Neuronal stem cell (in vitro differentiated cells): Measurements from ENCODE around the gene CEP55.

Source experiments
- DNase-seq: peaks from one replicate; pipeline ENCODE4 v3.0.0-alpha.2; 2013; ENCODE audit warnings: low spot score
- H2AFZ ChIP-seq: one replicate; pipeline ENCODE4 v1.6.1; 2013; ENCODE audit warnings: mild to moderate bottlenecking, low read length, inconsistent platforms
- H2AK5ac ChIP-seq: 2 replicates; pipeline ENCODE4 v1.6.1; 2013; ENCODE audit warnings: low read depth, mild to moderate bottlenecking, inconsistent platforms, low read length, moderate library complexity, mixed read lengths
- H2BK120ac ChIP-seq: 2 replicates; pipeline ENCODE4 v1.6.1; 2013; ENCODE audit warnings: low read depth, mild to moderate bottlenecking, inconsistent platforms, low read length, moderate library complexity, mixed read lengths
- H2BK12ac ChIP-seq: one replicate; pipeline ENCODE4 v1.6.1; 2013; ENCODE audit warnings: low read length, inconsistent platforms
- H2BK15ac ChIP-seq: 2 replicates; pipeline ENCODE4 v1.6.1; 2013; ENCODE audit warnings: mild to moderate bottlenecking, low read length, inconsistent platforms, mixed read lengths
- H2BK5ac ChIP-seq: one replicate; pipeline ENCODE4 v1.6.1; 2013; ENCODE audit warnings: inconsistent platforms, mild to moderate bottlenecking, low read length, moderate library complexity
- H3K14ac ChIP-seq: one replicate; pipeline ENCODE4 v1.6.1; 2013; ENCODE audit warnings: low read length, inconsistent platforms
- H3K18ac ChIP-seq: 2 replicates; pipeline ENCODE4 v1.6.1; 2013; ENCODE audit warnings: low read length, inconsistent platforms
- H3K23ac ChIP-seq: 2 replicates; pipeline ENCODE4 v1.6.1; 2013; ENCODE audit warnings: low read depth, mild to moderate bottlenecking, mixed read lengths, low read length, inconsistent platforms; ENCODE audit not compliant: poor library complexity
- H3K27ac ChIP-seq: replicated peaks from 3 replicates; pipeline ENCODE4 v1.5.1; 2013; ENCODE audit warnings: low read length, inconsistent platforms
- H3K27me3 ChIP-seq, 3 experiments: 2 replicates each; pipeline ENCODE4 v1.6.1; 2013; ENCODE audit warnings: low read length in 3 of 3, mild to moderate bottlenecking in 2 of 3, inconsistent platforms in 1 of 3, low read depth in 1 of 3, mixed read lengths in 1 of 3, moderate library complexity in 1 of 3; ENCODE audit not compliant: control insufficient read depth in 3 of 3, insufficient read depth in 3 of 3
- H3K36me3 ChIP-seq, 2 donors: replicated peaks in 1 of 2; 2 replicates each; pipeline ENCODE4 v1.6.1; 2013; ENCODE audit warnings: low read length in 2 of 2; ENCODE audit not compliant: control insufficient read depth in 2 of 2, insufficient read depth in 2 of 2
- H3K4ac ChIP-seq: 2 replicates; pipeline ENCODE4 v1.6.1; 2013; ENCODE audit warnings: inconsistent platforms, mild to moderate bottlenecking, low read length, moderate library complexity
- H3K4me1 ChIP-seq, 2 donors: 1 replicate in 1 of 2; 2 replicates in 1 of 2; pipeline ENCODE4 v1.6.1; 2013; ENCODE audit warnings: low read length in 2 of 2, low read depth in 1 of 2; ENCODE audit not compliant: control insufficient read depth in 2 of 2, insufficient read depth in 1 of 2
- H3K4me2 ChIP-seq: one replicate; pipeline ENCODE4 v1.6.1; 2013; ENCODE audit warnings: mild to moderate bottlenecking, low read length, inconsistent platforms; ENCODE audit not compliant: insufficient read depth, poor library complexity, severe bottlenecking
- H3K4me3 ChIP-seq, 2 donors: 2 replicates each; pipeline ENCODE4 v1.5.1; 2013; ENCODE audit warnings: low read length in 2 of 2, mild to moderate bottlenecking in 2 of 2, inconsistent platforms in 1 of 2, moderate library complexity in 1 of 2
- H3K79me1 ChIP-seq: one replicate; pipeline ENCODE4 v1.6.1; 2013; ENCODE audit warnings: low read depth, mild to moderate bottlenecking, inconsistent platforms, low read length, moderate library complexity
- H3K9ac ChIP-seq: one replicate; pipeline ENCODE4 v1.6.1; 2013; ENCODE audit warnings: mild to moderate bottlenecking, low read depth, low read length, inconsistent platforms; ENCODE audit not compliant: poor library complexity
- H3K9me3 ChIP-seq, 2 donors: replicated peaks in 1 of 2; 2 replicates each; pipeline versions ENCODE3 to v1.6.1; 2013; ENCODE audit warnings: low read length in 2 of 2, mild to moderate bottlenecking in 2 of 2, inconsistent platforms in 1 of 2, low read depth in 1 of 2, mixed read lengths in 1 of 2, moderate library complexity in 1 of 2; ENCODE audit not compliant: control insufficient read depth in 2 of 2, insufficient read depth in 1 of 2
- H4K8ac ChIP-seq: one replicate; pipeline ENCODE4 v1.6.1; 2013; ENCODE audit warnings: low read depth, mild to moderate bottlenecking, inconsistent platforms, low read length, moderate library complexity
- H4K91ac ChIP-seq: one replicate; pipeline ENCODE4 v1.6.1; 2013; ENCODE audit warnings: low read length, low read depth, mild to moderate bottlenecking, inconsistent platforms; ENCODE audit not compliant: poor library complexity
- WGBS, 2 donors: extraction: QIAGEN DNeasy Blood & Tissue Kit; methylation state at CpG; one replicate each; pipeline ENCODE4 v1.1.7; 2013; ENCODE audit warnings: missing lambda C conversion rate in 2 of 2, mixed read lengths in 1 of 2; ENCODE audit not compliant: insufficient read length in 2 of 2, insufficient replicate concordance in 1 of 2; ENCODE audit errors: extremely low coverage in 2 of 2; 5-methylcytosine and 5-hydroxymethylcytosine counted together

Gene CEP55

GRCh38 chr10:93547522-93547921 is 51.1 kb downstream of the CEP55 start:
- Histone ChIP-seq H3K27ac (no peak overlapping the region), H2AFZ (no peak overlapping the region)

DNA sequence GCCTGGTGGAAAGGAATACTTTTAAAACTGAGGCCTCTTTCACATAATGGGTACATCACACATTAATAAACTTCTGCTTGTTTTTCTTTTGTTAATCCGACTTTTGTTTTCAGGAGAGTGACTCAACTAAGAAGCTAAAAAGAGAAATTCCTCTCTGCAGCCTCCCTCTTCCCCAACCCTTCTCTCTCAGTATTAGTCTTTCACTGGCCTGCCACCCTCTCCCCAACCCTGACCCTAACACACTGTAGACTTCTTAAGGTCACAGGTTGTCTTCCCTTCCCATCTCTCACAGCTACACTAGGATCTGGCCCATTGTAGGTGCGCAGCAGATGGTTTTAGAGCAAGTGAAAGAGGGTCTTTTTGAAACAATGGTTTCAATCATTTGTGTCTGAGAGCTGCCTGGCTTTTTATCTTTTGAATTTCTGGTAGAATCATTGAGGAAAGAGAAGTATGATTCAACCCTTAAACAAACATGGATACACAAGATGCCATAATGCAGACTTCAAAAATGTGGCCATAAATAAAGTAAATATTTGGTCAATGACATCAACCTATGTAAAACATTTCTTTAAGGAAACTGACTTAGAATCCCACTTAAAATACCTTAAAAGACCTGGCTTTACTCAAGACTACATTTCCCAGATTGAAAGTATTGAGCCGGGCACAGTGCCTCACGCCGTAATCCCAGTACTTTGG is 52.1 kb downstream of the CEP55 start:
- no peak overlapping the region for H3K27ac ChIP-seq
- no peak overlapping the region for H3K14ac ChIP-seq

More at GRCh38 chr10:93547522-93547921, 51.1 kb downstream of the CEP55 start:
- DNase-seq, result no peak
- Histone ChIP-seq H2BK5ac (no peak overlapping the region), H3K4ac (no peak overlapping the region), H3K18ac (no peak overlapping the region), H2AK5ac (no peak overlapping the region), H2BK15ac (no peak overlapping the region), H3K4me2 (no peak overlapping the region), H3K36me3 (no peaks in the 10 kb centered on the region), H2BK12ac (no peak overlapping the region), H4K8ac (no peak overlapping the region), H2BK120ac (no peak overlapping the region), H3K4me3 (no peak overlapping the region), H3K9ac (no peak overlapping the region), H4K91ac (no peak overlapping the region), H3K23ac (no peak overlapping the region), H3K79me1 (no peaks in the 10 kb centered on the region), H3K14ac (no peak overlapping the region), H3K9me3 (peaks cover 0 to 2% of the 10 kb centered on the region in 2 donors), H3K4me1 (peaks cover 0 to 2% of the 10 kb centered on the region in 2 donors), H3K27me3 (peaks cover 0 to 9% (median 0%) of the 10 kb centered on the region in 3 experiments)

GRCh38 chr10:93550606-93551005 is 54.2 kb downstream of the CEP55 start:
- no peak overlapping the region for H3K18ac ChIP-seq
- no peak overlapping the region for H2BK120ac ChIP-seq
- H4K91ac ChIP-seq, result no peak overlapping the region
- H3K4me1 ChIP-seq, result peaks cover 0 to 4% of the 10 kb centered on the region in 2 donors
- no peak overlapping the region for H3K4me3 ChIP-seq
- H3K27ac ChIP-seq, result no peak overlapping the region
- H3K27me3 ChIP-seq, result peaks cover 0 to 3% (median 0%) of the 10 kb centered on the region in 3 experiments
- no peak for DNase-seq
- no peak overlapping the region for H3K4ac ChIP-seq
- no peak overlapping the region for H2BK5ac ChIP-seq
- H3K9ac ChIP-seq, result no peak overlapping the region
- no peak overlapping the region for H2BK15ac ChIP-seq
- H2AFZ ChIP-seq, result no peak overlapping the region
- H2BK12ac ChIP-seq, result no peak overlapping the region
- no peak overlapping the region for H3K4me2 ChIP-seq
- H3K36me3 ChIP-seq, result no peaks in the 10 kb centered on the region
- H3K79me1 ChIP-seq, result no peaks in the 10 kb centered on the region
- peaks cover 0 to 2% of the 10 kb centered on the region in 2 donors for H3K9me3 ChIP-seq
- no peak overlapping the region for H3K14ac ChIP-seq
- H3K23ac ChIP-seq, result no peak overlapping the region
- H4K8ac ChIP-seq, result no peak overlapping the region
- H2AK5ac ChIP-seq, result no peak overlapping the region
- whole genome bisulfite sequencing, 2 donors, result no CpG with 5 or more reads among the region's 4 CpGs

More for the DNA sequence above, 52.1 kb downstream of the CEP55 start:
- H2BK15ac ChIP-seq, result no peak overlapping the region
- H3K4ac ChIP-seq, result no peak overlapping the region
- no peak overlapping the region for H3K4me2 ChIP-seq
- H2BK120ac ChIP-seq, result no peak overlapping the region
- H3K18ac ChIP-seq, result no peak overlapping the region
- no peak overlapping the region for H2BK5ac ChIP-seq
- no peaks in the 10 kb centered on the region for H3K36me3 ChIP-seq
- no peak overlapping the region for H2AFZ ChIP-seq
- H3K79me1 ChIP-seq, result no peaks in the 10 kb centered on the region
- H2BK12ac ChIP-seq, result no peak overlapping the region
- H3K9me3 ChIP-seq, result peaks cover 0 to 2% of the 10 kb centered on the region in 2 donors
- H4K91ac ChIP-seq, result no peak overlapping the region
- WGBS, 2 donors, result no CpG with 5 or more reads among the region's 5 CpGs
- no peak overlapping the region for H3K4me3 ChIP-seq
- H3K9ac ChIP-seq, result no peak overlapping the region
- no peak for DNase-seq
- H4K8ac ChIP-seq, result no peak overlapping the region
- H3K4me1 ChIP-seq, result peaks cover 0 to 2% of the 10 kb centered on the region in 2 donors
- H3K27me3 ChIP-seq, result peaks cover 0 to 3% (median 0%) of the 10 kb centered on the region in 3 experiments
- H2AK5ac ChIP-seq, result no peak overlapping the region
- H3K23ac ChIP-seq, result no peak overlapping the region

DNA sequence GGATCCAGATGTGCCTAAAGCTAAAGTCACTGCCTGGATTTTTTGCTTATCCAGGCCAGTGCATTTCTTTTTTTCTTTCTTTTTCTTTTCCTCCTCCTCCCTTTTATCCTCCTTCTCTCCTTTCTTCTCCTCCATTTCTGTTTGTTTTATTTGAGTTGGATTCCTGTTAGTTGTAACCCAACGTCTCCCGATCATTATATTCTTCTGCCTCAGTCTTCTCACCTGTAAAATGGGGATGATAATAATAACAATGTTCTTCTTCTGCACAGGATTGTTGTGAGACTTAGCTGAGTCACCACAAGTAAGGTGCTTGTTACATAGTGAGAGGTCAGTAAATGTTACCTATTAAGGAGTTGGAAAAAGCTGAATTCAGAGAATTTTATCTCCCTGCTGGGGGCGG is 56.4 kb downstream of the CEP55 start:
- no peak for DNase-seq
- no peak overlapping the region for H3K4ac ChIP-seq
- no peak overlapping the region for H3K18ac ChIP-seq
- no peak overlapping the region for H3K9ac ChIP-seq
- no CpG with 5 or more reads among the region's 3 CpGs for WGBS, 2 donors
- peaks cover 0 to 3% (median 0%) of the 10 kb centered on the region in 3 experiments for H3K27me3 ChIP-seq
- no peak overlapping the region for H4K91ac ChIP-seq
- no peak overlapping the region for H2AFZ ChIP-seq
- peaks cover 0 to 4% of the 10 kb centered on the region in 2 donors for H3K4me1 ChIP-seq
- H2BK15ac ChIP-seq, result no peak overlapping the region
- H3K4me3 ChIP-seq, result no peak overlapping the region
- no peak overlapping the region for H4K8ac ChIP-seq
- no peak overlapping the region for H3K14ac ChIP-seq
- no peak overlapping the region for H3K27ac ChIP-seq
- H2BK120ac ChIP-seq, result no peak overlapping the region
- H3K9me3 ChIP-seq, result no peaks in the 10 kb centered on the region
- no peaks in the 10 kb centered on the region for H3K36me3 ChIP-seq
- no peak overlapping the region for H3K4me2 ChIP-seq
- no peak overlapping the region for H3K23ac ChIP-seq
- no peak overlapping the region for H2AK5ac ChIP-seq
- no peak overlapping the region for H2BK5ac ChIP-seq
- no peak overlapping the region for H2BK12ac ChIP-seq
- H3K79me1 ChIP-seq, result no peaks in the 10 kb centered on the region
